Loucy (cell line): ENCODE data around the gene NKIRAS1.

Source experiments
- H2AFZ ChIP-seq: fragments of 200-600 bp; sonication (generic); 2 replicates; pipeline ENCODE4 v1.6.0; 2016; ENCODE audit warnings: antibody characterized with exemption, mild to moderate bottlenecking, low read length, moderate library complexity
- H3F3A ChIP-seq: fragments of 200-600 bp; 2 replicates; pipeline ENCODE4 v1.6.0; 2016; ENCODE audit warnings: antibody characterized with exemption, low read depth, mild to moderate bottlenecking
- H3K27me3 ChIP-seq: fragments of 200-600 bp; sonication (generic); 2 replicates; pipeline ENCODE4 v1.6.1; 2014; ENCODE audit warnings: low read length, mild to moderate bottlenecking; ENCODE audit not compliant: insufficient read depth, poor library complexity, severe bottlenecking
- H3K36me3 ChIP-seq: fragments of 200-600 bp; sonication (generic); 2 replicates; pipeline ENCODE4 v1.6.1; 2016; ENCODE audit warnings: low read length; ENCODE audit not compliant: insufficient read depth
- H3K4me1 ChIP-seq: fragments of 200-600 bp; sonication (generic); 2 replicates; pipeline ENCODE4 v1.5.1; 2014; ENCODE audit warnings: low read length, mild to moderate bottlenecking; ENCODE audit not compliant: insufficient read depth, poor library complexity, severe bottlenecking
- H3K4me2 ChIP-seq: fragments of 200-600 bp; sonication (generic); 2 replicates; pipeline ENCODE4 v1.6.0; 2014; ENCODE audit warnings: antibody characterized with exemption, low read length, low read depth, mild to moderate bottlenecking; ENCODE audit not compliant: poor library complexity, severe bottlenecking
- H3K4me3 ChIP-seq: fragments of 200-600 bp; sonication (generic); 2 replicates; pipeline ENCODE4 v1.5.1; 2014; ENCODE audit warnings: low read length, mild to moderate bottlenecking, mixed read lengths; ENCODE audit not compliant: poor library complexity, severe bottlenecking
- H3K79me2 ChIP-seq: fragments of 200-600 bp; sonication (generic); 2 replicates; pipeline ENCODE4 v1.6.1; 2014; ENCODE audit warnings: low read length; ENCODE audit not compliant: insufficient read depth
- H3K9ac ChIP-seq: fragments of 200-600 bp; sonication (generic); 2 replicates; pipeline ENCODE4 v1.6.0; 2014; ENCODE audit warnings: mild to moderate bottlenecking, low read depth, low read length, moderate library complexity; ENCODE audit not compliant: poor library complexity, severe bottlenecking
- H3K9me2 ChIP-seq: fragments of 200-600 bp; sonication (generic); replicated peaks from 2 replicates; pipeline ENCODE4 v1.6.1; 2016; ENCODE audit warnings: low read depth, low read length, mixed read lengths
- H3K9me3 ChIP-seq: fragments of 200-600 bp; sonication (generic); 2 replicates; pipeline ENCODE4 v1.6.1; 2014; ENCODE audit warnings: mild to moderate bottlenecking, antibody characterized with exemption, low read length, low read depth; ENCODE audit not compliant: insufficient read depth
- H4K20me1 ChIP-seq: fragments of 200-600 bp; sonication (generic); 2 replicates; pipeline ENCODE4 v1.6.0; 2014; ENCODE audit warnings: antibody characterized with exemption, low read length, mild to moderate bottlenecking; ENCODE audit not compliant: insufficient read depth, poor library complexity, severe bottlenecking
- EZH2phosphoT487 ChIP-seq: fragments of 200-600 bp; IDR thresholded peaks from 2 replicates; pipeline ENCODE4 v1.6.1; 2018; ENCODE audit warnings: antibody characterized with exemption, mild to moderate bottlenecking, moderate library complexity, borderline replicate concordance
- TF ChIP-seq, protein P1 (sequence below): fragments of 200-600 bp; sonication (generic); conservative IDR thresholded peaks from 2 replicates; pipeline ENCODE4 v1.5.1; 2014; ENCODE audit warnings: mild to moderate bottlenecking, antibody characterized with exemption, low read length

The NKIRAS1 gene

DNA sequence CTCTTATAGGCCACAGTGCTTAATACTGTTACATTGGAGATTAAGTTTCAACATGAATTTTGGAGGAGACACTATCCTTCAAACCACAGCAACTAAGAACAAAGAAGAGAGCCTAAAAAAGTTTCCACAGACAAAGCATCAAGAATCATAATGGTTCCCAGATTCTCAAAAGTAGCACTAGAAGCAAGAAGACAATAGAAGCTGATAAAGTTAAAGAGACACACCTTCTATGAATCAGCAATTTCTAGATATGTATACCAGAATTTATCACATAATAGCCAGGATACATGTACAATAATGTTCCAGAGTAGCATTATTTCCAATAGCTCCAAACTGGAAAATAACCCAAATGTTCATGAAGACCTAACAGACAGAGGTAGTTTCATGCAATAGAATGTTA is 12.2 kb downstream of the NKIRAS1 start:
- Histone ChIP-seq H3K9me3 (no peaks in the 10 kb centered on the region), H3K9ac (no peak overlapping the region), H3K4me1 (no peaks in the 10 kb centered on the region), H3K27me3 (no peaks in the 10 kb centered on the region), H4K20me1 (no peaks in the 10 kb centered on the region), H3F3A (no peaks in the 10 kb centered on the region), H3K4me3 (no peak overlapping the region), H3K9me2 (no peaks in the 10 kb centered on the region), H3K79me2 (no peaks in the 10 kb centered on the region), H2AFZ (no peak overlapping the region), H3K4me2 (no peak overlapping the region), H3K36me3 (peaks cover 9% of the 10 kb centered on the region; the same call in 1 of the 2 replicates)
- TF ChIP-seq, protein P1, sequence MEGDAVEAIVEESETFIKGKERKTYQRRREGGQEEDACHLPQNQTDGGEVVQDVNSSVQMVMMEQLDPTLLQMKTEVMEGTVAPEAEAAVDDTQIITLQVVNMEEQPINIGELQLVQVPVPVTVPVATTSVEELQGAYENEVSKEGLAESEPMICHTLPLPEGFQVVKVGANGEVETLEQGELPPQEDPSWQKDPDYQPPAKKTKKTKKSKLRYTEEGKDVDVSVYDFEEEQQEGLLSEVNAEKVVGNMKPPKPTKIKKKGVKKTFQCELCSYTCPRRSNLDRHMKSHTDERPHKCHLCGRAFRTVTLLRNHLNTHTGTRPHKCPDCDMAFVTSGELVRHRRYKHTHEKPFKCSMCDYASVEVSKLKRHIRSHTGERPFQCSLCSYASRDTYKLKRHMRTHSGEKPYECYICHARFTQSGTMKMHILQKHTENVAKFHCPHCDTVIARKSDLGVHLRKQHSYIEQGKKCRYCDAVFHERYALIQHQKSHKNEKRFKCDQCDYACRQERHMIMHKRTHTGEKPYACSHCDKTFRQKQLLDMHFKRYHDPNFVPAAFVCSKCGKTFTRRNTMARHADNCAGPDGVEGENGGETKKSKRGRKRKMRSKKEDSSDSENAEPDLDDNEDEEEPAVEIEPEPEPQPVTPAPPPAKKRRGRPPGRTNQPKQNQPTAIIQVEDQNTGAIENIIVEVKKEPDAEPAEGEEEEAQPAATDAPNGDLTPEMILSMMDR, result no peak
- TF ChIP-seq EZH2phosphoT487, result no peak

DNA sequence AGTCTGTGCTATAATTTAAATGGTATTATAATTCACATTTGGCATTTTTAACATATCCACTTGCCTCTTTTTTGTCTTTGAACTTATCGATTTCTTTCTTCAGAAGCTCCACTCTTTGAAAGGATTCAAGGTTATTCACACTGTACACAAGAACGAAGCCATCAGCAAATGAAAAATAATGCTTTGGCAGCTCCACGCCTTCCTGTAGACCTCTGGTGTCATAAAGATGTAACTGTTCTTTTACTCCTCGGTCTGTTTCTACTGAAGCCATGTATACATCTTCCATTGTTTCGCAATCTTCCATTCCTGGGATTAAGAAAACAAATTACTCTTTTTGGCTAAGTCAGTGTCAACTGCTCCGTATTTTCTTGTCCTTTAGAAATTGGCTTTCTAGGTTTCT is 16.0 kb downstream of the NKIRAS1 start:
- no peak overlapping the region for H3K9ac ChIP-seq
- no peaks in the 10 kb centered on the region for H3K27me3 ChIP-seq
- H3K36me3 ChIP-seq, result peaks cover 21% of the 10 kb centered on the region; the same call in 1 of the 2 replicates
- H3K79me2 ChIP-seq, result no peaks in the 10 kb centered on the region
- no peak overlapping the region for H2AFZ ChIP-seq
- H4K20me1 ChIP-seq, result no peaks in the 10 kb centered on the region
- H3K9me2 ChIP-seq, result no peaks in the 10 kb centered on the region
- H3K9me3 ChIP-seq, result no peaks in the 10 kb centered on the region; the same call in 1 of the 2 replicates
- TF ChIP-seq, protein P1, result no peak
- no peak for TF ChIP-seq EZH2phosphoT487
- H3K4me1 ChIP-seq, result no peaks in the 10 kb centered on the region
- H3F3A ChIP-seq, result no peaks in the 10 kb centered on the region
- H3K4me3 ChIP-seq, result no peak overlapping the region
- H3K4me2 ChIP-seq, result no peak overlapping the region

DNA sequence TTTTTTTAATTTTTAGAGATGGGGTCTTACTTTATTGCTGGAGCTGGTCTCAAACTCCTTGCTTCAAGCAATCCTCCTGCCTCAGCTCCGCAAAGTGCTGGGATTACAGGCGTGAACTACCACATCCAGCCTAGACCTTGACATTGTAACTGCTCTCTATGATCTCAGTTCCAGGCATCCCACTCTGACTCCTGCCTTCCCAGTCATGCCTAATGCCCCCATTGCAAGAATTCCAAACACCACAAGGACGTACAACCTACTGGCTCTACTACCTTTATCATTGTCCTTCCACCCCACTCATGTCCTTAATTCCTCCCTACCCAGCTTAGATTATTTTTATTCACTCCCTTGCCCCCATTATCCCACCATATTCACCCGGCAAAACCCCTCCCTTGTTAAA is 21.6 kb downstream of the NKIRAS1 start:
- H3K36me3 ChIP-seq, result peaks cover 51% of the 10 kb centered on the region; the same call in 1 of the 2 replicates
- TF ChIP-seq EZH2phosphoT487, result no peak
- TF ChIP-seq, protein P1, result no peak

More for the DNA sequence above, 21.6 kb downstream of the NKIRAS1 start:
- Histone ChIP-seq H4K20me1 (no peaks in the 10 kb centered on the region), H3K9ac (no peak overlapping the region), H3K4me1 (no peaks in the 10 kb centered on the region), H2AFZ (no peak overlapping the region), H3K79me2 (peaks cover 6% of the 10 kb centered on the region; the same call in 1 of the 2 replicates), H3F3A (no peaks in the 10 kb centered on the region), H3K4me3 (no peak overlapping the region), H3K9me3 (no peaks in the 10 kb centered on the region; the same call in 1 of the 2 replicates), H3K27me3 (no peaks in the 10 kb centered on the region), H3K4me2 (no peak overlapping the region), H3K9me2 (no peaks in the 10 kb centered on the region)
